GM18873 (cell line): Measurements from ENCODE around the gene CGB2.
"Not testable (repeated sequence)": the region's sequence is repeated elsewhere in the genome, so short reads cannot be mapped to it uniquely, and the experiment has no call there.

Experiments used
- ATAC-seq: cut with Tn5 transposase; IDR thresholded peaks from one replicate; pipeline ENCODE4 v1.9.1; 2021; ENCODE audit warnings: mild to moderate bottlenecking, moderate library complexity, moderate number of reproducible peaks; ENCODE audit not compliant: unreplicated experiment, low FRiP score

Gene CGB2

GRCh38 chr19:49064768-49065611 is 33.3 kb downstream of the CGB2 start, which contains the start of gene NTF4:
Gene NTF4 (minus strand): TSS chr19:49064818. CDS start chr19:49061997, 2,821 bp downstream.
- no peak for ATAC-seq

GRCh38 chr19:49065905-49066512 is 34.3 kb downstream of the CGB2 start:
- no peak for ATAC-seq

GRCh38 chr19:49067554-49067953 is 35.9 kb downstream of the CGB2 start:
- no peak for ATAC-seq

GRCh38 chr19:49069026-49069425 is 37.3 kb downstream of the CGB2 start:
- no peak for ATAC-seq

- ATAC-seq, result no peak
Observed at GRCh38 chr19:49070416-49070815, 38.7 kb downstream of the CGB2 start.

GRCh38 chr19:49071860-49072547 is 40.3 kb downstream of the CGB2 start:
- ATAC-seq, result no peak

- no peak for ATAC-seq
Observed at GRCh38 chr19:49073514-49074378, 42.1 kb downstream of the CGB2 start.

- not testable (repeated sequence) for ATAC-seq
Observed at GRCh38 chr19:49074869-49075268, 43.2 kb downstream of the CGB2 start.

- no peak for ATAC-seq
Observed at GRCh38 chr19:49080392-49080791, 48.7 kb downstream of the CGB2 start.

GRCh38 chr19:49081273-49081672 is 49.6 kb downstream of the CGB2 start:
- no peak for ATAC-seq
